ENCODE results near the gene GNAT2. TPM values are rescaled to one million over a fixed set of nuclear protein-coding genes. Genes with fewer than 3 reads are reported as not detected.

GNAT2 gene
- total and polyA plus RNA-seq, 2 experiments from 2014 or later = not detected

GRCh38 chr1:109589679-109590078 is 29.7 kb downstream of the GNAT2 start:
- no peaks in the 10 kb centered on the region for H4K20me1 ChIP-seq (ENCODE audit: insufficient read depth)
- H3K36me3 ChIP-seq (ENCODE audit: low read depth) = peaks cover 86% of the 10 kb centered on the region
- no peaks in the 10 kb centered on the region for H3K27me3 ChIP-seq (replicated peaks; ENCODE audit: insufficient read depth)
- H3K4me2 ChIP-seq (ENCODE audit: unreplicated experiment) = no peak overlapping the region
- no peak for DNase-seq
- H3K79me2 ChIP-seq (ENCODE audit: insufficient read depth) = peaks cover 75% of the 10 kb centered on the region
- H3K9me3 ChIP-seq (ENCODE audit: low read depth) = no peaks in the 10 kb centered on the region
- peaks cover under 1% of the 10 kb centered on the region for H3K4me1 ChIP-seq (ENCODE audit: insufficient read depth)
- H3F3A ChIP-seq (ENCODE audit: insufficient read depth) = peaks cover 24% of the 10 kb centered on the region
- H3K9me2 ChIP-seq (ENCODE audit: insufficient read depth) = no peaks in the 10 kb centered on the region
- no peak overlapping the region for H3K9ac ChIP-seq
- TF ChIP-seq EZH2phosphoT487 (IDR thresholded peaks at IDR 0.05; ENCODE audit: insufficient read depth, low read depth) (no peak), EZH2 (IDR thresholded peaks at IDR 0.05; ENCODE audit: insufficient read depth, poor library complexity, severe bottlenecking) (no peak)
- H3K4me3 ChIP-seq = no peak overlapping the region
- no peak overlapping the region for H2AFZ ChIP-seq
- no peak overlapping the region for H3K27ac ChIP-seq
- in situ Hi-C loops (cut with MboI) = no loop called here

- TF ChIP-seq EZH2phosphoT487 (IDR thresholded peaks at IDR 0.05; ENCODE audit: insufficient read depth, low read depth) (no peak), EZH2 (IDR thresholded peaks at IDR 0.05; ENCODE audit: insufficient read depth, poor library complexity, severe bottlenecking) (no peak)
- H3F3A ChIP-seq (ENCODE audit: insufficient read depth) = peaks cover 24% of the 10 kb centered on the region
- no peaks in the 10 kb centered on the region for H4K20me1 ChIP-seq (ENCODE audit: insufficient read depth)
- H3K9me2 ChIP-seq (ENCODE audit: insufficient read depth) = no peaks in the 10 kb centered on the region
- H3K9ac ChIP-seq = no peak overlapping the region
- H2AFZ ChIP-seq = no peak overlapping the region
- DNase-seq = no peak
- H3K27me3 ChIP-seq (replicated peaks; ENCODE audit: insufficient read depth) = no peaks in the 10 kb centered on the region
- H3K9me3 ChIP-seq (ENCODE audit: low read depth) = no peaks in the 10 kb centered on the region
- no peak overlapping the region for H3K27ac ChIP-seq
- no peak overlapping the region for H3K4me3 ChIP-seq
- in situ Hi-C loops (cut with MboI) = no loop called here
- H3K4me1 ChIP-seq (ENCODE audit: insufficient read depth) = no peaks in the 10 kb centered on the region
- H3K79me2 ChIP-seq (ENCODE audit: insufficient read depth) = peaks cover 76% of the 10 kb centered on the region
- H3K36me3 ChIP-seq (ENCODE audit: low read depth) = peaks cover 92% of the 10 kb centered on the region
- H3K4me2 ChIP-seq (ENCODE audit: unreplicated experiment) = no peak overlapping the region
- WGBS, 2 experiments (ENCODE audit: low coverage in 1 of 2, low lambda C conversion rate in 2 of 2, missing lambda C conversion rate in 2 of 2) = 79 to 84% methylated on average over 3 of the region's 3 CpGs
Measured at GRCh38 chr1:109589177-109589576, 30.2 kb downstream of the GNAT2 start.

- H3K4me3 ChIP-seq = no peak overlapping the region
- H4K20me1 ChIP-seq (ENCODE audit: insufficient read depth) = peaks cover 3% of the 10 kb centered on the region; the same call in 1 of the 2 replicates
- TF ChIP-seq EZH2phosphoT487 (IDR thresholded peaks at IDR 0.05; ENCODE audit: insufficient read depth, low read depth) (no peak), EZH2 (IDR thresholded peaks at IDR 0.05; ENCODE audit: insufficient read depth, poor library complexity, severe bottlenecking) (no peak)
- H3K36me3 ChIP-seq (ENCODE audit: low read depth) = peaks cover 90% of the 10 kb centered on the region
- H3K4me1 ChIP-seq (ENCODE audit: insufficient read depth) = no peaks in the 10 kb centered on the region
- H3K9me2 ChIP-seq (ENCODE audit: insufficient read depth) = no peaks in the 10 kb centered on the region
- H3K9ac ChIP-seq = no peak overlapping the region
- no peaks in the 10 kb centered on the region for H3K9me3 ChIP-seq (ENCODE audit: low read depth)
- 95 to 98% methylated on average over 3 of the region's 3 CpGs for WGBS, 2 experiments (ENCODE audit: low coverage in 1 of 2, low lambda C conversion rate in 2 of 2, missing lambda C conversion rate in 2 of 2)
- no peaks in the 10 kb centered on the region; the same call in 1 of the 2 replicates for H3F3A ChIP-seq (ENCODE audit: insufficient read depth)
- no peaks in the 10 kb centered on the region for H3K27me3 ChIP-seq (replicated peaks; ENCODE audit: insufficient read depth)
- no peak for DNase-seq
- in situ Hi-C loops (cut with MboI) = no loop called here
- peaks cover 84% of the 10 kb centered on the region for H3K79me2 ChIP-seq (ENCODE audit: insufficient read depth)
- no peak overlapping the region for H3K4me2 ChIP-seq (ENCODE audit: unreplicated experiment)
- no peak overlapping the region for H3K27ac ChIP-seq
- H2AFZ ChIP-seq = no peak overlapping the region
Measured at GRCh38 chr1:109586055-109586454, 33.4 kb downstream of the GNAT2 start.

DNA sequence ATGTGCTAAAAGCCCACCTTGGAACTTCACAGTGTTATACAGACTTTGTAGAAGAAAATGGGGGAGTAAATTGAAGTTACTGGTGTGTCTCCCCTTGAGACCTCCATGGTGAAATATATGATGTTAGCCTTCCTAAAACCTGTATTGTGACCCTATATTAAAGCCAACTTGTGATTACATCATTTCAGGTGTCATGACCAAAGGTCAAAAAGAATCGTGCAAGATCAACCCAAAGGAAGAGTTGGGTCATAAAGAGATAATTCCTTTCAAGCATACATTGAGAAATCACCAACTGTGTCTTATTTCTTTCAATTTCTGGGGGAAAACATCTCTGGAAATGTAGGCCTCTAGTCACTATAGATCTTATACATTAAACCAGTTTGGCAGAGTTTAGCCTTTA is 34.6 kb downstream of the GNAT2 start:
- H3K4me2 ChIP-seq (ENCODE audit: unreplicated experiment) = no peak overlapping the region

DNA sequence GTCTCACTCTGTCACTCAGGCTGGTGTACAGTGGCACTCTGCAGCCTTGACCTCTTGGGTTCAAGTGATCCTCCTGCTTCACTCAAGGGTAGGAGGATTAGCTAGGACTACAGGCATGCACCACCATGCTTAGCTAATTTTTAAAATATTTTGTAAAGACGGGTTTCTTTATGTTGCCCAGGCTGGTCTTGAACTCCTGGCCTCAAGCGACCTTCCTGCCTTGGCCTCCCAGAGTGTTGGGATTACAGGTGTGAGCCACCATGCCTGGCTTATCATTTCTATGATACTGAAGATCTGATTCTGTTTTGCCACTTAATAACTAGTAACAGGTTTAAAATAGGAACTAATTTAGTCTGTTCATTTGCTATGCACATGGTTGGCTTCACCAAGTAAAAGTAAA is 37.4 kb downstream of the GNAT2 start:
- Histone ChIP-seq H3K9ac (no peak overlapping the region), H4K20me1 (ENCODE audit: insufficient read depth) (peaks cover 3% of the 10 kb centered on the region; the same call in 1 of the 2 replicates), H3K9me2 (ENCODE audit: insufficient read depth) (no peaks in the 10 kb centered on the region), H3K79me2 (ENCODE audit: insufficient read depth) (peaks cover 100% of the 10 kb centered on the region), H3K4me3 (no peak overlapping the region), H3K9me3 (ENCODE audit: low read depth) (no peaks in the 10 kb centered on the region), H3K27me3 (replicated peaks; ENCODE audit: insufficient read depth) (no peaks in the 10 kb centered on the region), H3F3A (ENCODE audit: insufficient read depth) (peaks cover 6% of the 10 kb centered on the region), H3K27ac (no peak overlapping the region), H3K36me3 (ENCODE audit: low read depth) (peaks cover 66% of the 10 kb centered on the region), H3K4me2 (ENCODE audit: unreplicated experiment) (no peak overlapping the region), H2AFZ (no peak overlapping the region), H3K4me1 (ENCODE audit: insufficient read depth) (peaks cover 7% of the 10 kb centered on the region; the same call in 1 of the 2 replicates)
- in situ Hi-C loops (cut with MboI) = no loop called here
- 74 to 80% methylated on average over 2 of the region's 2 CpGs for WGBS, 2 experiments (ENCODE audit: low coverage in 1 of 2, low lambda C conversion rate in 2 of 2, missing lambda C conversion rate in 2 of 2)
- TF ChIP-seq EZH2phosphoT487 (IDR thresholded peaks at IDR 0.05; ENCODE audit: insufficient read depth, low read depth) (no peak), EZH2 (IDR thresholded peaks at IDR 0.05; ENCODE audit: insufficient read depth, poor library complexity, severe bottlenecking) (no peak)
- DNase-seq = no peak

More for the DNA sequence above, 34.6 kb downstream of the GNAT2 start:
- Histone ChIP-seq H3K9me3 (ENCODE audit: low read depth) (no peaks in the 10 kb centered on the region), H3K79me2 (ENCODE audit: insufficient read depth) (peaks cover 91% of the 10 kb centered on the region), H3F3A (ENCODE audit: insufficient read depth) (no peaks in the 10 kb centered on the region; the same call in 1 of the 2 replicates), H3K4me1 (ENCODE audit: insufficient read depth) (no peaks in the 10 kb centered on the region), H3K27ac (no peak overlapping the region), H3K9ac (no peak overlapping the region), H3K9me2 (ENCODE audit: insufficient read depth) (no peaks in the 10 kb centered on the region), H3K27me3 (replicated peaks; ENCODE audit: insufficient read depth) (no peaks in the 10 kb centered on the region), H4K20me1 (ENCODE audit: insufficient read depth) (peaks cover 3% of the 10 kb centered on the region; the same call in 1 of the 2 replicates), H3K36me3 (ENCODE audit: low read depth) (peaks cover 86% of the 10 kb centered on the region), H2AFZ (no peak overlapping the region), H3K4me3 (no peak overlapping the region)
- in situ Hi-C loops (cut with MboI) = no loop called here
- 93 to 97% methylated on average over 1 of the region's 1 CpG for WGBS, 2 experiments (ENCODE audit: low coverage in 1 of 2, low lambda C conversion rate in 2 of 2, missing lambda C conversion rate in 2 of 2)
- DNase-seq = no peak
- TF ChIP-seq EZH2 (IDR thresholded peaks at IDR 0.05; ENCODE audit: insufficient read depth, poor library complexity, severe bottlenecking) = no peak
- TF ChIP-seq EZH2phosphoT487 (IDR thresholded peaks at IDR 0.05; ENCODE audit: insufficient read depth, low read depth) = no peak

Data from GM23248 (cell line).